ENCODE data around the gene HOXA3.

- TF ChIP-seq, protein P1, sequence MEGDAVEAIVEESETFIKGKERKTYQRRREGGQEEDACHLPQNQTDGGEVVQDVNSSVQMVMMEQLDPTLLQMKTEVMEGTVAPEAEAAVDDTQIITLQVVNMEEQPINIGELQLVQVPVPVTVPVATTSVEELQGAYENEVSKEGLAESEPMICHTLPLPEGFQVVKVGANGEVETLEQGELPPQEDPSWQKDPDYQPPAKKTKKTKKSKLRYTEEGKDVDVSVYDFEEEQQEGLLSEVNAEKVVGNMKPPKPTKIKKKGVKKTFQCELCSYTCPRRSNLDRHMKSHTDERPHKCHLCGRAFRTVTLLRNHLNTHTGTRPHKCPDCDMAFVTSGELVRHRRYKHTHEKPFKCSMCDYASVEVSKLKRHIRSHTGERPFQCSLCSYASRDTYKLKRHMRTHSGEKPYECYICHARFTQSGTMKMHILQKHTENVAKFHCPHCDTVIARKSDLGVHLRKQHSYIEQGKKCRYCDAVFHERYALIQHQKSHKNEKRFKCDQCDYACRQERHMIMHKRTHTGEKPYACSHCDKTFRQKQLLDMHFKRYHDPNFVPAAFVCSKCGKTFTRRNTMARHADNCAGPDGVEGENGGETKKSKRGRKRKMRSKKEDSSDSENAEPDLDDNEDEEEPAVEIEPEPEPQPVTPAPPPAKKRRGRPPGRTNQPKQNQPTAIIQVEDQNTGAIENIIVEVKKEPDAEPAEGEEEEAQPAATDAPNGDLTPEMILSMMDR (conservative IDR thresholded peaks at IDR 0.05), result no peak
- TF ChIP-seq EZH2 (IDR thresholded peaks at IDR 0.05; ENCODE audit: low read depth), result no peak
These were observed 35.3 kb upstream of the HOXA3 start for GRCh38 chr7:27187475-27188385.
